T-helper 1 cell treated with Interleukin-12 subunit alpha and Interleukin-12 subunit beta and Interleukin-4 antibody, amounts not matched to agents 30 μg/mL and 1 μg/mL, for 36 hours (primary cell): ENCODE data around the gene SUCO.
A peak's percentile ranks its signal among the peaks of the same experiment; 100 is the strongest.
"Not testable (repeated sequence)": the region's sequence is repeated elsewhere in the genome, so short reads cannot be mapped to it uniquely, and the experiment has no call there.

ENCODE experiments used
- H3K27ac Mint-ChIP-seq: one replicate; pipeline ENCODE4 v1.8.0; 2021; ENCODE audit warnings: mild to moderate bottlenecking, mixed read lengths
- H3K27me3 Mint-ChIP-seq: one replicate; pipeline ENCODE4 v1.8.0; 2021; ENCODE audit warnings: low read depth, mixed read lengths
- H3K36me3 Mint-ChIP-seq: one replicate; pipeline ENCODE4 v1.8.0; 2021; ENCODE audit warnings: low read depth, mixed read lengths
- H3K4me1 Mint-ChIP-seq: one replicate; pipeline ENCODE4 v1.8.0; 2021; ENCODE audit warnings: low read depth, mixed read lengths
- H3K4me3 Mint-ChIP-seq: one replicate; pipeline ENCODE4 v1.8.0; 2021; ENCODE audit warnings: mild to moderate bottlenecking, moderate library complexity, mixed read lengths
- H3K9me3 Mint-ChIP-seq: one replicate; pipeline ENCODE4 v1.8.0; 2021; ENCODE audit warnings: mixed read lengths

SUCO gene

GRCh38 chr1:172566196-172566997, 33.4 kb downstream of the SUCO start:
- Mint-ChIP-seq H3K4me3 (no peak overlapping the region), H3K36me3 (peaks cover 50% of the 10 kb centered on the region), H3K27ac (no peak overlapping the region), H3K27me3 (no peaks in the 10 kb centered on the region), H3K4me1 (peaks cover 5% of the 10 kb centered on the region), H3K9me3 (peaks cover 14% of the 10 kb centered on the region)

DNA sequence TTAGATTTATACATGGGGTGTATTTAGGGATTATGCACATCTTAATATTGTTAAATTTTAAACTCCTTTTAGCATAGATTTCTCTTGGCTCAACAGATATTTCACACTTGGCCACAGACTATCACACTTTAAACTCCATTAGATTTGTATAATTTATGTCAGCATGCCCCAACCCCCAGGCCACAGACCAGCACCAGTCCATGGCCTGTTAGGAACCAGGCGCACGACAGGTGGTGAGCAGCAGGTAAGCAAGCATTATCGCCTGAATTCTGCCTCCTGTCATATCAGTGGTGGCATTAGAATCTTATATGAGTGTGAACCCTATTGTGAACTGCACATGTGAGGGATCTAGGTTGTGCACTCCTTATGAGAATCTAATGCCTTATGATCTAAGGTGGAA, 34.8 kb downstream of the SUCO start:
- peaks cover 5% of the 10 kb centered on the region for H3K4me1 Mint-ChIP-seq
- peaks cover 41% of the 10 kb centered on the region for H3K36me3 Mint-ChIP-seq
- H3K27ac Mint-ChIP-seq, result no peak overlapping the region
- no peaks in the 10 kb centered on the region for H3K27me3 Mint-ChIP-seq
- peaks cover 13% of the 10 kb centered on the region for H3K9me3 Mint-ChIP-seq
- no peak overlapping the region for H3K4me3 Mint-ChIP-seq

GRCh38 chr1:172574080-172574479, 41.1 kb downstream of the SUCO start:
- peaks cover 38% of the 10 kb centered on the region for H3K36me3 Mint-ChIP-seq
- no peak overlapping the region for H3K27ac Mint-ChIP-seq
- H3K4me3 Mint-ChIP-seq, result no peak overlapping the region
- peaks cover 5% of the 10 kb centered on the region for H3K9me3 Mint-ChIP-seq
- no peaks in the 10 kb centered on the region for H3K4me1 Mint-ChIP-seq
- H3K27me3 Mint-ChIP-seq, result no peaks in the 10 kb centered on the region

DNA sequence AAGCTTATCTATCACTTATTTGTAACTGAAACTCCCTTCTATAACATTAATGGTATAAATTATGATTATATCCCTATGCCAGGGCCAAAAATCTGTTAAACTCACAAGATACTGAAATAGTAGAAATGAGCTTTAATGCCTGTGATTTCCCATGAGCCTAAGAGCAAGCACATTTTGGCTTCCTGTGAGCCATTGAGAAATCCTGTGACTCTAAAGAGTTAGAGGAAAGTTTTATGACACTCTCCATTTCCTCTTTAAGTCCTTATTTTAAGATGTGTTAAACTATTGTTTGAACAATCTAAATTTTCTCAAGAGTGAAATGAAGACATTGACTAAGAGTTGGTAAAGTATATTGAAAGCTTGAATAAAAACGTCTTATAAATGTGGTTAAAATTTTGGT, 45.6 kb downstream of the SUCO start:
- H3K36me3 Mint-ChIP-seq, result peaks cover 40% of the 10 kb centered on the region
- no peaks in the 10 kb centered on the region for H3K9me3 Mint-ChIP-seq
- peaks cover 1% of the 10 kb centered on the region for H3K4me1 Mint-ChIP-seq
- H3K27ac Mint-ChIP-seq, result no peak overlapping the region
- H3K27me3 Mint-ChIP-seq, result no peaks in the 10 kb centered on the region
- H3K4me3 Mint-ChIP-seq, result no peak overlapping the region

- Mint-ChIP-seq H3K9me3 (no peaks in the 10 kb centered on the region), H3K4me3 (no peak overlapping the region), H3K4me1 (peaks cover 1% of the 10 kb centered on the region), H3K27ac (no peak overlapping the region), H3K27me3 (no peaks in the 10 kb centered on the region), H3K36me3 (peaks cover 27% of the 10 kb centered on the region)
Measured at GRCh38 chr1:172581273-172581672, 48.3 kb downstream of the SUCO start.

- no peak overlapping the region for H3K27ac Mint-ChIP-seq
- no peaks in the 10 kb centered on the region for H3K27me3 Mint-ChIP-seq
- peaks cover 27% of the 10 kb centered on the region for H3K36me3 Mint-ChIP-seq
- peaks cover 1% of the 10 kb centered on the region for H3K4me1 Mint-ChIP-seq
- H3K4me3 Mint-ChIP-seq, result no peak overlapping the region
- H3K9me3 Mint-ChIP-seq, result no peaks in the 10 kb centered on the region
Measured at GRCh38 chr1:172581779-172582178, 48.8 kb downstream of the SUCO start.

DNA sequence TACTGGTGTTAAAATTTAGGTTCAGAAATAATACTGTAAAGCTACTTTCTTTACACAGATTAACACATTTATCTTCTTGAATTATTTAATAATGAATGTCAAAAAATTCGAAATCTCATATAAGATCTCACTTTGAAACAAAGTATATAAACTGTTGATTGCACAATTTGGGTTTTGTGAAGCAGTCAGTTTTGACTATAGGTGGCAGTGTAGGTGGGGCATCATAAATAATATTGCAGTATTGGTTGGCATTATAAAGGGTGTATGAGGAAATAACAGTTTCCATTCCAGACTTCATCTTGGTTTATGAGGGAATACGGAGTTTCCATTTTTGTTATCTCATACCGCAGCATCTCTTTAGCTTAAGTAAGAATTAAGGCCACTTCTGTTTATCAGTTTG, 49.9 kb downstream of the SUCO start:
- Mint-ChIP-seq H3K27me3 (no peaks in the 10 kb centered on the region), H3K27ac (no peak overlapping the region), H3K4me3 (no peak overlapping the region), H3K9me3 (no peaks in the 10 kb centered on the region), H3K36me3 (peaks cover 27% of the 10 kb centered on the region), H3K4me1 (peaks cover 1% of the 10 kb centered on the region)

- Mint-ChIP-seq H3K36me3 (peaks cover 32% of the 10 kb centered on the region), H3K27ac (no peak overlapping the region), H3K9me3 (no peaks in the 10 kb centered on the region), H3K4me3 (no peak overlapping the region), H3K27me3 (no peaks in the 10 kb centered on the region), H3K4me1 (peaks cover 11% of the 10 kb centered on the region)
Measured at GRCh38 chr1:172585348-172585747, 52.4 kb downstream of the SUCO start.

GRCh38 chr1:172585861-172586260, 52.9 kb downstream of the SUCO start:
- H3K27ac Mint-ChIP-seq, result no peak overlapping the region
- peaks cover 4% of the 10 kb centered on the region for H3K9me3 Mint-ChIP-seq
- peaks cover 11% of the 10 kb centered on the region for H3K4me1 Mint-ChIP-seq
- no peak overlapping the region for H3K4me3 Mint-ChIP-seq
- H3K27me3 Mint-ChIP-seq, result no peaks in the 10 kb centered on the region
- H3K36me3 Mint-ChIP-seq, result peaks cover 37% of the 10 kb centered on the region

DNA sequence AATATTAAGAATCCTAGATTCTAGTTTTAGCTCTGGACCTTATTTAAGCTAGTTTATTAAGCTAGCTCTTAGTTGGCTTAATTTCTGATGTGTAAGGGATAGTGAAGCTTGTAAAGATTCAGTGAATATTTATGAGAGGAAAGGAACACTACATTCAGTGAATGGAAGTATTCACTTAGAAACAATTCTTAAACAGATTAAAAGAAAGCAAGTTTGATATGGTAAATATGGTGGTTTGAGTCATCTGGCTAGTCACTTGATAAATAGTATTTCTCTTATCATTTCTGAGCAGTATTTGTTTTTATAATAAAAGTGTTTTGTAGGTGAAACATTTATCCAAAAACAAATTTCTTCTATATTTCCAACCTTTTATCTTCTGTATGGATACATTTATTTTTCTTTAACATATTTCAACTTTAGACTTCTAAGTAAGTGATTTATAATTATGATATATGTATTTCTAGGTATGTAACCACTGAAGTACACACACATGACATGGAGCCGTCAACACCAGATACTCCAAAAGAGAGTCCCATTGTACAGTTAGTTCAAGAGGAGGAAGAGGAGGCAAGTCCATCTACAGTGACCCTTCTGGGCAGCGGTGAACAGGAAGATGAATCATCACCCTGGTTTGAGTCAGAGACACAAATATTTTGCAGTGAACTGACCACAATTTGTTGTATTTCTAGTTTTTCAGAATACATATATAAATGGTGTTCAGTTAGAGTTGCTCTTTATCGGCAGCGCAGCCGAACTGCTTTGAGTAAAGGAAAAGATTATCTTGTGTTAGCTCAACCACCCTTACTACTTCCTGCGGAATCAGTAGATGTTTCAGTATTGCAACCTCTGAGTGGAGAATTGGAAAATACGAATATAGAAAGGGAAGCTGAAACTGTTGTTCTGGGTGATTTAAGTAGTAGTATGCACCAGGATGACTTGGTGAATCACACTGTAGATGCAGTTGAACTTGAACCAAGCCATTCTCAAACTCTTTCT, 55.6 kb downstream of the SUCO start:
- Mint-ChIP-seq H3K9me3 (peaks cover 6% of the 10 kb centered on the region), H3K27ac (peak overlapping the region; percentile 45), H3K36me3 (peaks cover 51% of the 10 kb centered on the region), H3K4me1 (peaks cover 10% of the 10 kb centered on the region), H3K4me3 (no peak overlapping the region), H3K27me3 (no peaks in the 10 kb centered on the region)

DNA sequence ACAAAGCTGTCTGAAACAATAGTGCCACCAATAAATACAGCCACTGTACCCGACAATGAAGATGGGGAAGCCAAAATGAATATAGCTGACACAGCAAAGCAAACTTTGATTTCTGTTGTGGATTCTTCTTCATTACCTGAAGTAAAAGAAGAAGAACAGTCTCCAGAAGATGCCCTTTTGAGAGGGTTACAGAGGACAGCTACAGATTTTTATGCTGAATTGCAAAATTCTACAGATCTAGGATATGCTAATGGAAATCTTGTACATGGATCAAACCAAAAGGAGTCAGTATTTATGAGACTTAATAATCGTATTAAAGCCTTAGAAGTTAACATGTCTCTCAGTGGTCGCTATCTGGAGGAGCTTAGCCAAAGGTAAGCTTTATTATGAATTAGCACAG, 56.6 kb downstream of the SUCO start:
- H3K27ac Mint-ChIP-seq, result no peak overlapping the region
- H3K4me1 Mint-ChIP-seq, result peaks cover 10% of the 10 kb centered on the region
- peaks cover 6% of the 10 kb centered on the region for H3K9me3 Mint-ChIP-seq
- H3K27me3 Mint-ChIP-seq, result no peaks in the 10 kb centered on the region
- peaks cover 60% of the 10 kb centered on the region for H3K36me3 Mint-ChIP-seq
- H3K4me3 Mint-ChIP-seq, result no peak overlapping the region

- H3K36me3 Mint-ChIP-seq, result peaks cover 77% of the 10 kb centered on the region
- H3K27ac Mint-ChIP-seq, H3K9me3 Mint-ChIP-seq, H3K27me3 Mint-ChIP-seq, H3K4me3 Mint-ChIP-seq: not testable (repeated sequence)
- peaks cover 13% of the 10 kb centered on the region for H3K4me1 Mint-ChIP-seq
Measured at GRCh38 chr1:172591429-172591828, 58.5 kb downstream of the SUCO start.

GRCh38 chr1:172595066-172595465, 62.1 kb downstream of the SUCO start:
- H3K36me3 Mint-ChIP-seq, result peaks cover 75% of the 10 kb centered on the region
- H3K9me3 Mint-ChIP-seq, H3K4me1 Mint-ChIP-seq, H3K27ac Mint-ChIP-seq, H3K4me3 Mint-ChIP-seq, H3K27me3 Mint-ChIP-seq: not testable (repeated sequence)

DNA sequence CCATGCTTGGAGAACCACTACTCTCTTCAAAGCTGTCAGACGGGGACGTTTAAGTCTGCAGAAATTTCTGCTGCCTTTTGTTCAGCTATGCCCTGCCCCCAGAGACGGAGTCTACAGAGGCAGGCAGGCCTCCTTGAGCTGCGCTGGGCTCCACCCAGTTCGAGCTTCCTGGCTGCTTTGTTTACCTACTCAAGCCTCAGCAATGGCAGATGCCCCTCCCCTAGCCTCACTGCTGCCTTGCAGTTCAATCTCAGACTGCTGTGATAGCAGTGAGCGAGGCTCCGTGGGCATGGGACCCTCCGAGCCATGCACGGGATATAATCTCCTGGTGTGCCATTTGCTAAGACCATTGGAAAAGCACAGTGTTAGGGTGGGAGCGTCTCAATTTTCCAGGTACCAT, 63.8 kb downstream of the SUCO start:
- H3K4me1 Mint-ChIP-seq, H3K9me3 Mint-ChIP-seq, H3K27me3 Mint-ChIP-seq, H3K4me3 Mint-ChIP-seq: not testable (repeated sequence)
- Mint-ChIP-seq H3K36me3 (peaks cover 63% of the 10 kb centered on the region), H3K27ac (peak overlapping the region; percentile 28)

- Mint-ChIP-seq H3K27ac (no peak overlapping the region), H3K4me1 (peaks cover 8% of the 10 kb centered on the region), H3K27me3 (no peaks in the 10 kb centered on the region), H3K9me3 (peaks cover 3% of the 10 kb centered on the region), H3K36me3 (peaks cover 46% of the 10 kb centered on the region), H3K4me3 (no peak overlapping the region)
Measured at GRCh38 chr1:172599912-172600311, 67.0 kb downstream of the SUCO start.
